ENCODE data around the gene TECR. TPM values are rescaled to one million over a fixed set of nuclear protein-coding genes. Genes with fewer than 3 reads are reported as not detected.

TECR gene
- total and polyA plus RNA-seq, 9 of the 15 experiments (the other 6 are each of a cell fraction or from before 2014, with no cell fraction given): 29.3 to 211 (median 81.4) TPM

DNA sequence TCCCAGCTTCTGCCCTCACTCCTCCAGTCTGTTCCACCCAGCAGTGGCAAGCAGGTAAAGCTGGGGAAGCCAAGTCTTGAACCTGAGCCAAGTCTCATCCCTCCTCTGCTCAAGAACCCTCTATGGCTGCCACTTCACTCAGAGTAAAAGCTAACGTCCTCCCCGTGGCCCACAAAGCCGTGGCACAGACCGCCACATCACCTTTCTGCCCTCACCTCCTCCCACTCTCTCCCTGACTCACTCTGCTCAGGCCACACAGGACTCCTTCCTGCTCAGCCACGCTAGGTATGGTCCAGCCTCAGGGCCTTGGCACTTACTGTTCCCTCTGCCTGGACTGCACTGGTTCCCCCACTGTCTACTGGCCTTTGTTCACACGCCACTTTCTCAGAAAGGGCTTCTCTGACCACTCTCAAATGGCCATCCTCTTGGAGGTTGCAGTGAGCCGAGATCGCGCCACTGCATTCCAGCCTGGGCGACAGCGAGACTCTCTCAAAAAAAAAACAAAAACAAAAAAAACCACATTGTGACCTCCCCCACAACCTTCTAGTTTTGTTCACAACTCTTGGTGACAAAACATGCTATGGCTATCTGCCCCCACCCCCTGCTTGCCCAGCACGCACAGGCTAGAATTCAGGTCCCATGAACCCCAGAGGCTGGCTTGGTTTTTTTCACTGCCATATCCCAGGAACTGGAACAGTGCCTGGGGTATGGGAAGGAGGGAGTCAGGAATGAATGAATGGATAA, 26.7 kb downstream of the TECR start:
- no TSS peak for BruUV-seq (replicated peaks)
- Histone ChIP-seq H2AFZ (ENCODE audit: low read depth, low read length) (no peak overlapping the region), H3K27me3 (ENCODE audit: control insufficient read depth in 2 of 2, insufficient read depth in 2 of 2, low read length in 2 of 2) (no peaks in the 10 kb centered on the region)
- TF ChIP-seq, protein P1, sequence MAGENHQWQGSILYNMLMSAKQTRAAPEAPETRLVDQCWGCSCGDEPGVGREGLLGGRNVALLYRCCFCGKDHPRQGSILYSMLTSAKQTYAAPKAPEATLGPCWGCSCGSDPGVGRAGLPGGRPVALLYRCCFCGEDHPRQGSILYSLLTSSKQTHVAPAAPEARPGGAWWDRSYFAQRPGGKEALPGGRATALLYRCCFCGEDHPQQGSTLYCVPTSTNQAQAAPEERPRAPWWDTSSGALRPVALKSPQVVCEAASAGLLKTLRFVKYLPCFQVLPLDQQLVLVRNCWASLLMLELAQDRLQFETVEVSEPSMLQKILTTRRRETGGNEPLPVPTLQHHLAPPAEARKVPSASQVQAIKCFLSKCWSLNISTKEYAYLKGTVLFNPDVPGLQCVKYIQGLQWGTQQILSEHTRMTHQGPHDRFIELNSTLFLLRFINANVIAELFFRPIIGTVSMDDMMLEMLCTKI (IDR thresholded peaks at IDR 0.05; ENCODE audit: partially characterized antibody): no peak
- no peak for TF ChIP-seq SRSF7 (optimal IDR thresholded peaks at IDR 0.05; ENCODE audit: low read depth, low read length)
- TF ChIP-seq E2F3 (CRISPR knock-in tag; IDR thresholded peaks at IDR 0.05): no peak
- TF ChIP-seq HDAC1 (IDR thresholded peaks at IDR 0.05): 0 out of 4 replicates have a peak, but pooled peaks of 1 of the 2 experiments have one; percentile 18
- peak; percentile 78 for TF ChIP-seq BCOR (IDR thresholded peaks at IDR 0.05)
- TF ChIP-seq, protein P2, sequence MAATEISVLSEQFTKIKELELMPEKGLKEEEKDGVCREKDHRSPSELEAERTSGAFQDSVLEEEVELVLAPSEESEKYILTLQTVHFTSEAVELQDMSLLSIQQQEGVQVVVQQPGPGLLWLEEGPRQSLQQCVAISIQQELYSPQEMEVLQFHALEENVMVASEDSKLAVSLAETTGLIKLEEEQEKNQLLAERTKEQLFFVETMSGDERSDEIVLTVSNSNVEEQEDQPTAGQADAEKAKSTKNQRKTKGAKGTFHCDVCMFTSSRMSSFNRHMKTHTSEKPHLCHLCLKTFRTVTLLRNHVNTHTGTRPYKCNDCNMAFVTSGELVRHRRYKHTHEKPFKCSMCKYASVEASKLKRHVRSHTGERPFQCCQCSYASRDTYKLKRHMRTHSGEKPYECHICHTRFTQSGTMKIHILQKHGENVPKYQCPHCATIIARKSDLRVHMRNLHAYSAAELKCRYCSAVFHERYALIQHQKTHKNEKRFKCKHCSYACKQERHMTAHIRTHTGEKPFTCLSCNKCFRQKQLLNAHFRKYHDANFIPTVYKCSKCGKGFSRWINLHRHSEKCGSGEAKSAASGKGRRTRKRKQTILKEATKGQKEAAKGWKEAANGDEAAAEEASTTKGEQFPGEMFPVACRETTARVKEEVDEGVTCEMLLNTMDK (IDR thresholded peaks at IDR 0.05; ENCODE audit: borderline replicate concordance, insufficient read depth, low read depth, low read length, poor library complexity, severe bottlenecking): no peak
- TF ChIP-seq, protein P3, sequence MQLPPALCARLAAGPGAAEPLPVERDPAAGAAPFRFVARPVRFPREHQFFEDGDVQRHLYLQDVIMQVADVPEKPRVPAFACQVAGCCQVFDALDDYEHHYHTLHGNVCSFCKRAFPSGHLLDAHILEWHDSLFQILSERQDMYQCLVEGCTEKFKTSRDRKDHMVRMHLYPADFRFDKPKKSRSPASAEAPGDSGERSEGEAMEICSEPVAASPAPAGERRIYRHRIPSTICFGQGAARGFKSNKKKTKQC (CRISPR knock-in tag; IDR thresholded peaks at IDR 0.05): no peak
- no peak for TF ChIP-seq CCNT2 (IDR thresholded peaks at IDR 0.05; ENCODE audit: borderline replicate concordance, extremely low read depth, insufficient read length, low read depth, low read length)
- no peak for TF ChIP-seq MCM2 (IDR thresholded peaks at IDR 0.05; ENCODE audit: low read depth)
- TF ChIP-seq PRMT5 (CRISPR knock-in tag; IDR thresholded peaks at IDR 0.05): no peak
- no peak for TF ChIP-seq STAT5B (CRISPR knock-in tag; IDR thresholded peaks at IDR 0.05)
- 0 out of 2 replicates have a peak, but pooled peaks have one; percentile 35 for TF ChIP-seq ZNF263 (CRISPR knock-in tag; IDR thresholded peaks at IDR 0.05; ENCODE audit: borderline replicate concordance)
- TF ChIP-seq HMG20A (CRISPR knock-in tag; conservative IDR thresholded peaks at IDR 0.05): no peak
- peak; percentile 80 for TF ChIP-seq NFIC (IDR thresholded peaks at IDR 0.05)
- peak; percentile 37; the same call in 1 of the 2 replicates for TF ChIP-seq EGR1 (conservative IDR thresholded peaks at IDR 0.05)
- no peak for TF ChIP-seq BRF1 (IDR thresholded peaks at IDR 0.05; ENCODE audit: borderline replicate concordance, extremely low read depth, insufficient read length)
- peak; percentile 72 for TF ChIP-seq ZFP36 (IDR thresholded peaks at IDR 0.05; ENCODE audit: low read depth, low read length, partially characterized antibody)

More for the DNA sequence above, 26.7 kb downstream of the TECR start:
- Histone ChIP-seq H3K9ac (ENCODE audit: insufficient read depth in 1 of 2, low read depth in 2 of 2, low read length in 2 of 2) (peak overlapping the region in 1 of 2 experiments; percentile 77; a peak in 2 of 4 replicates), H3K4me3 (no peak overlapping the region), H3K36me3 (ENCODE audit: control insufficient read depth, insufficient read depth, low read length) (peaks cover 9% of the 10 kb centered on the region; the same call in 1 of the 3 replicates), H3K79me2 (ENCODE audit: control insufficient read depth, insufficient read depth, low read length) (peaks cover 81% of the 10 kb centered on the region), H4K20me1 (replicated peaks; ENCODE audit: control insufficient read depth, insufficient read depth, low read length) (peaks cover 18% of the 10 kb centered on the region), H3K9me3 (replicated peaks; ENCODE audit: control insufficient read depth, insufficient read depth, low read depth, low read length) (no peaks in the 10 kb centered on the region), H3K9me1 (ENCODE audit: control insufficient read depth, insufficient read depth, low read length) (peaks cover 2% of the 10 kb centered on the region), H3K4me1 (replicated peaks in 1 of 2; ENCODE audit: control insufficient read depth in 2 of 2, insufficient read depth in 2 of 2, low read length in 2 of 2) (peaks cover 18 to 74% of the 10 kb centered on the region in 2 experiments; a peak in 4 of 5 replicates), H3K27ac (ENCODE audit: extremely low read depth, low read depth, low read length) (peak overlapping the region; percentile 44; the same call in 2 of the 3 replicates), H3K4me2 (ENCODE audit: insufficient read depth, low read length) (peak overlapping the region; percentile 80; the same call in 1 of the 2 replicates)
- CTCF ChIA-PET (ENCODE audit: low intra/inter-chr PET ratio): no interaction called here
- intact Hi-C loops (cut with micrococcal nuclease): loop anchor here (10.0 kb wide), 1 partner anchor 121 kb away; the partner anchor contains the start of gene PKN1
- FAIRE-seq: no peak
- DNase-seq (ENCODE audit: extremely low read depth in 1 of 4, low spot score in 3 of 4): no peak
- WGBS (ENCODE audit: insufficient coverage, low coverage, missing lambda C conversion rate): 71% methylated on average over 11 of the region's 12 CpGs
- in situ Hi-C loops (cut with MboI): no loop called here
- peak; percentile 43 for ATAC-seq
- POLR2A ChIA-PET: interaction anchor here (0.6 to 1.9 kb wide), 4 partner anchors 9 to 46 kb away, joined by 3 to 6 read pairs (median 5); partner anchors contain the start of gene DNAJB1
